Measurements from ENCODE around the gene GSDMA. TPM values are rescaled to one million over a fixed set of nuclear protein-coding genes. Genes with fewer than 3 reads are reported as not detected.

Gene GSDMA
- total RNA-seq, 2 experiments from 2014 or later: 0.15 to 0.57 TPM

GRCh38 chr17:39951924-39952679 lies 10.7 kb upstream of the GSDMA start:
- H3K9me2 ChIP-seq (ENCODE audit: insufficient read depth, low read length): no peaks in the 10 kb centered on the region
- intact Hi-C loops (cut with micrococcal nuclease; ENCODE audit: unreplicated experiment): loop anchor here (2.0 to 10.0 kb wide), 2 partner anchors 25 to 197 kb away; partner anchors contain the start of genes LRRC3C and ORMDL3
- no peaks in the 10 kb centered on the region for H3K36me3 ChIP-seq (ENCODE audit: insufficient read depth, low read length)
- H2AFZ ChIP-seq (ENCODE audit: low read length): peak overlapping the region; percentile 43; the same call in 1 of the 2 replicates
- no peak overlapping the region for H3K27ac ChIP-seq (ENCODE audit: low read depth, low read length, poor library complexity, severe bottlenecking)
- H3K9me3 ChIP-seq (ENCODE audit: low read length): no peaks in the 10 kb centered on the region
- no peak for DNase-seq (ENCODE audit: low spot score)
- peaks cover 26% of the 10 kb centered on the region for H3K4me1 ChIP-seq (ENCODE audit: insufficient read depth, low read length, poor library complexity, severe bottlenecking)
- CTCF ChIA-PET (ENCODE audit: unreplicated experiment): interaction anchor here (1.2 kb wide), 1 partner anchor 12 kb away, joined by 4 read pairs; no protein-coding TSS in a partner anchor
- no peaks in the 10 kb centered on the region for H3K79me2 ChIP-seq (ENCODE audit: insufficient read depth, low read depth, low read length)
- peak overlapping the region; percentile 83 for H3K4me2 ChIP-seq (ENCODE audit: low read length)
- no peaks in the 10 kb centered on the region for H4K20me1 ChIP-seq (ENCODE audit: insufficient read depth, low read length)
- TF ChIP-seq, protein P1, sequence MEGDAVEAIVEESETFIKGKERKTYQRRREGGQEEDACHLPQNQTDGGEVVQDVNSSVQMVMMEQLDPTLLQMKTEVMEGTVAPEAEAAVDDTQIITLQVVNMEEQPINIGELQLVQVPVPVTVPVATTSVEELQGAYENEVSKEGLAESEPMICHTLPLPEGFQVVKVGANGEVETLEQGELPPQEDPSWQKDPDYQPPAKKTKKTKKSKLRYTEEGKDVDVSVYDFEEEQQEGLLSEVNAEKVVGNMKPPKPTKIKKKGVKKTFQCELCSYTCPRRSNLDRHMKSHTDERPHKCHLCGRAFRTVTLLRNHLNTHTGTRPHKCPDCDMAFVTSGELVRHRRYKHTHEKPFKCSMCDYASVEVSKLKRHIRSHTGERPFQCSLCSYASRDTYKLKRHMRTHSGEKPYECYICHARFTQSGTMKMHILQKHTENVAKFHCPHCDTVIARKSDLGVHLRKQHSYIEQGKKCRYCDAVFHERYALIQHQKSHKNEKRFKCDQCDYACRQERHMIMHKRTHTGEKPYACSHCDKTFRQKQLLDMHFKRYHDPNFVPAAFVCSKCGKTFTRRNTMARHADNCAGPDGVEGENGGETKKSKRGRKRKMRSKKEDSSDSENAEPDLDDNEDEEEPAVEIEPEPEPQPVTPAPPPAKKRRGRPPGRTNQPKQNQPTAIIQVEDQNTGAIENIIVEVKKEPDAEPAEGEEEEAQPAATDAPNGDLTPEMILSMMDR (conservative IDR thresholded peaks at IDR 0.05; ENCODE audit: low read length): no peak
- no peak for TF ChIP-seq EZH2phosphoT487 (IDR thresholded peaks at IDR 0.05; ENCODE audit: borderline replicate concordance, low read depth, low read length)
- BruUV-seq (replicated peaks): no TSS peak
- peak overlapping the region; percentile 60 for H3K4me3 ChIP-seq (ENCODE audit: low read depth, low read length, poor library complexity, severe bottlenecking)
- POLR2A ChIA-PET: interaction anchor here (1.0 kb wide), 1 partner anchor 176 kb away, joined by 5 read pairs; no protein-coding TSS in a partner anchor

DNA sequence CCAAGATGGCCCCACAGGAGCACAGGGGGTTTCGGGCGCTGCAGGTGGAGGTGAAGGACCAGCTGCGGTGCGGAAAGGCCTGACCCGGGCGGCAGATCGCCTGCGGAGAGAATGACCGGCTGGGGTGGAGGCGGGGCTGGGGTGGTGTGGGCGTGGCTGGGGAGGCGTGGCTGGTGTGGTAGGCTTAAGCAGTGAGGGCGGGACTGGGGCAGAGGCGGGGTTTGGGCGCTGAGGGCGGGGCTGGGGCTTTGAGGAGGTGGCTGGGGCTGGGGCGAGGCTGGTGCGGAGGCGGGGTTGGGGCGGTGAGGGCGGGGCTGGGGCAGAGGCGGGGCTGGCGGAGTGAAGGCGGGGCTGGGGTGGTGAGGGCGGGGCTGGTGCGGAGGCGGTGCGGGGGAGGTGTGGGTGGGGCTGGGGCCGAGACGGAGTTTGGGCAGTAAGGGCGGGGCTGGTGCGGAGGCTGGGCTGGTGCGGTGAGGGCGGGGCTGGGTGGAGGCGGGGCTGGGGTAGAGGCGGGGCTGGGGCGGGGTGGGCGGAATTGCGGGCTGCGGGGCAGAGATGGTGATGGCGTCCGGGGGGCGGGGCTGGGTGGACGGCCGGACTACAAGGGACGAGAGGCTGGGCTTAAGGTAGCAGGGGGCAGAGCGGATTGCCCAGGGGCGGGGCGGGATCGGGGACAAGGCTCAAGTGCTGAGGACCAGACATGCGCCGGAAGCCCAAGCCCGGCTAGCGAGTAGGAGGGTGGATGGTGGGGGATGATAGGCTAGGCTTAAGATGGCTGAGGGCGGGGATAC lies 9.9 kb upstream of the GSDMA start:
- ChIA-PET POLR2A (interaction anchor here (1.0 kb wide), 1 partner anchor 177 kb away, joined by 5 read pairs; no protein-coding TSS in a partner anchor), CTCF (ENCODE audit: unreplicated experiment) (interaction anchor here (1.2 kb wide), 1 partner anchor 13 kb away, joined by 4 read pairs; no protein-coding TSS in a partner anchor)
- DNase-seq (ENCODE audit: low spot score): peak; percentile 92
- Histone ChIP-seq H3K9me2 (ENCODE audit: insufficient read depth, low read length) (no peaks in the 10 kb centered on the region), H3K36me3 (ENCODE audit: insufficient read depth, low read length) (no peaks in the 10 kb centered on the region), H3K27ac (ENCODE audit: low read depth, low read length, poor library complexity, severe bottlenecking) (peak overlapping the region; percentile 9), H3K79me2 (ENCODE audit: insufficient read depth, low read depth, low read length) (no peaks in the 10 kb centered on the region), H3K4me3 (ENCODE audit: low read depth, low read length, poor library complexity, severe bottlenecking) (peak overlapping the region; percentile 66), H3K9me3 (ENCODE audit: low read length) (no peaks in the 10 kb centered on the region), H3K4me1 (ENCODE audit: insufficient read depth, low read length, poor library complexity, severe bottlenecking) (peaks cover 25% of the 10 kb centered on the region), H4K20me1 (ENCODE audit: insufficient read depth, low read length) (no peaks in the 10 kb centered on the region), H2AFZ (ENCODE audit: low read length) (peak overlapping the region; percentile 43), H3K4me2 (ENCODE audit: low read length) (peak overlapping the region; percentile 83)
- TF ChIP-seq, protein P1 (conservative IDR thresholded peaks at IDR 0.05; ENCODE audit: low read length): no peak
- no peak for TF ChIP-seq EZH2phosphoT487 (IDR thresholded peaks at IDR 0.05; ENCODE audit: borderline replicate concordance, low read depth, low read length)
- intact Hi-C loops (cut with micrococcal nuclease; ENCODE audit: unreplicated experiment): loop anchor here (2.0 to 10.0 kb wide), 2 partner anchors 26 to 198 kb away; partner anchors contain the start of genes LRRC3C and ORMDL3
- BruUV-seq (replicated peaks): no TSS peak

All from OCI-LY7 (cell line).